ENCODE data around the gene TMEM128.
"Not testable (repeated sequence)": the region's sequence is repeated elsewhere in the genome, so short reads cannot be mapped to it uniquely, and the experiment has no call there.

DNA sequence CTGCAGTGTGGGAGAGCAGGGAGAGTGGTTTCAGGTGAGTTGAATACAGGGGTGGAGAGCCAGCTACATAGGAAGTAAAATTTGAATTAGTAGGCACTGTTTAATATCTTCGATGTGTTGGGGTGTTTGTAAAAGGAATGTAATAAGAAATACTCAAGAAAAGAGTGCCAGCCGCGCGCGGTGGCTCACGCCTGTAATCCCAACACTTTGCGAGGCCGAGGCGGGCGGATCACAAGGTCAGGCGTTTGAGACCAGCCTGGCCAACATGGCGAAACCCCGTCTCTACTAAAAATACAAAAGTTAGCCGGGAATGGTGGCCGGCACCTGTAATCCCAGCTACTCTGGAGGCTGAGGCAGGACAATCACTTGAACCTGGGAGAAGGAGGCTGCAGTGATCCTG is 1.3 kb upstream of the TMEM128 start:
- TF ChIP-seq EZH2 (IDR thresholded peaks at IDR 0.05; ENCODE audit: borderline replicate concordance, low read depth, low read length, poor library complexity, severe bottlenecking) = not testable (repeated sequence)
- TF ChIP-seq, protein P1, sequence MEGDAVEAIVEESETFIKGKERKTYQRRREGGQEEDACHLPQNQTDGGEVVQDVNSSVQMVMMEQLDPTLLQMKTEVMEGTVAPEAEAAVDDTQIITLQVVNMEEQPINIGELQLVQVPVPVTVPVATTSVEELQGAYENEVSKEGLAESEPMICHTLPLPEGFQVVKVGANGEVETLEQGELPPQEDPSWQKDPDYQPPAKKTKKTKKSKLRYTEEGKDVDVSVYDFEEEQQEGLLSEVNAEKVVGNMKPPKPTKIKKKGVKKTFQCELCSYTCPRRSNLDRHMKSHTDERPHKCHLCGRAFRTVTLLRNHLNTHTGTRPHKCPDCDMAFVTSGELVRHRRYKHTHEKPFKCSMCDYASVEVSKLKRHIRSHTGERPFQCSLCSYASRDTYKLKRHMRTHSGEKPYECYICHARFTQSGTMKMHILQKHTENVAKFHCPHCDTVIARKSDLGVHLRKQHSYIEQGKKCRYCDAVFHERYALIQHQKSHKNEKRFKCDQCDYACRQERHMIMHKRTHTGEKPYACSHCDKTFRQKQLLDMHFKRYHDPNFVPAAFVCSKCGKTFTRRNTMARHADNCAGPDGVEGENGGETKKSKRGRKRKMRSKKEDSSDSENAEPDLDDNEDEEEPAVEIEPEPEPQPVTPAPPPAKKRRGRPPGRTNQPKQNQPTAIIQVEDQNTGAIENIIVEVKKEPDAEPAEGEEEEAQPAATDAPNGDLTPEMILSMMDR (conservative IDR thresholded peaks at IDR 0.05; ENCODE audit: low read depth, low read length) = not testable (repeated sequence)
